Fibroblast of mammary gland (primary cell): ENCODE results near the gene CHD9NB.

Experiments
- DNase-seq: peaks from one replicate; pipeline ENCODE4 v3.0.0-alpha.2; 2010; ENCODE audit warnings: low read depth
- H3K4me3 ChIP-seq: 2 replicates; pipeline ENCODE4 v1.5.1; 2011; ENCODE audit warnings: low read depth, mild to moderate bottlenecking, low read length, moderate library complexity; ENCODE audit not compliant: control insufficient read depth
- TF ChIP-seq, protein P1 (sequence below): conservative IDR thresholded peaks from 2 replicates; pipeline ENCODE4 v1.5.1; 2011; ENCODE audit warnings: low read depth, low read length, inconsistent platforms; ENCODE audit not compliant: control insufficient read depth, insufficient read depth

Gene CHD9NB

DNA sequence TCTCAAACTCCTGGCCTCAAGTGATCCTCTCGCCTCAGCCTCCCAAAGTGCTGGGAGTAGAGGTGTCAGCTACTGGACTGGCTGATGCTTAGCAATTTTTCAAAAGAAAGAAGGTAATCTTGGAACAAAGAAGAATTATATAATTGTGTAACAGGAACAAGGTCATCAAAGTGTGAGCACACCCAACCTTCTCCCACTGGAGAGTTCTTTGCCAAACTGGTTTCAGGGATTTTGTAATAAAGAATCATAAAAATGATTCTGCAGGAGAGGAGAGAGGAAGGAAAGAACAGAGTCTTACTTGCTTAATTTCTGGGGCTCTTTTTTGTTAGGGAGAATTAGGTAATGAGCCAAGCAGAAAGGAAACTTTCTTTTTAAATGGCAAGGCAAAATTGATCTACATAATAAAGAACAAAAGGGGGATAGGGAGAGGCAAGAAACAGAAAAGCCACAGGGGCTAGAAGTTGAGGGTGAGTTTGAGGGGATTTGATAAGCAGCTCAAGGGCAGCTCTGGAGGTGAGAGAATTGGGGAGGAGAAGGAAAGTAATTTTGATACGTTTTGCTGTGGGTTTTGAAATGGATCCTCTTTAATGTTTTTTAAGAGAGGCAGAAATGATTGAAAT lies 21.3 kb downstream of the CHD9NB start:
- no peak overlapping the region for H3K4me3 ChIP-seq
- TF ChIP-seq, protein P1, sequence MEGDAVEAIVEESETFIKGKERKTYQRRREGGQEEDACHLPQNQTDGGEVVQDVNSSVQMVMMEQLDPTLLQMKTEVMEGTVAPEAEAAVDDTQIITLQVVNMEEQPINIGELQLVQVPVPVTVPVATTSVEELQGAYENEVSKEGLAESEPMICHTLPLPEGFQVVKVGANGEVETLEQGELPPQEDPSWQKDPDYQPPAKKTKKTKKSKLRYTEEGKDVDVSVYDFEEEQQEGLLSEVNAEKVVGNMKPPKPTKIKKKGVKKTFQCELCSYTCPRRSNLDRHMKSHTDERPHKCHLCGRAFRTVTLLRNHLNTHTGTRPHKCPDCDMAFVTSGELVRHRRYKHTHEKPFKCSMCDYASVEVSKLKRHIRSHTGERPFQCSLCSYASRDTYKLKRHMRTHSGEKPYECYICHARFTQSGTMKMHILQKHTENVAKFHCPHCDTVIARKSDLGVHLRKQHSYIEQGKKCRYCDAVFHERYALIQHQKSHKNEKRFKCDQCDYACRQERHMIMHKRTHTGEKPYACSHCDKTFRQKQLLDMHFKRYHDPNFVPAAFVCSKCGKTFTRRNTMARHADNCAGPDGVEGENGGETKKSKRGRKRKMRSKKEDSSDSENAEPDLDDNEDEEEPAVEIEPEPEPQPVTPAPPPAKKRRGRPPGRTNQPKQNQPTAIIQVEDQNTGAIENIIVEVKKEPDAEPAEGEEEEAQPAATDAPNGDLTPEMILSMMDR: no peak
- DNase-seq: no peak

DNA sequence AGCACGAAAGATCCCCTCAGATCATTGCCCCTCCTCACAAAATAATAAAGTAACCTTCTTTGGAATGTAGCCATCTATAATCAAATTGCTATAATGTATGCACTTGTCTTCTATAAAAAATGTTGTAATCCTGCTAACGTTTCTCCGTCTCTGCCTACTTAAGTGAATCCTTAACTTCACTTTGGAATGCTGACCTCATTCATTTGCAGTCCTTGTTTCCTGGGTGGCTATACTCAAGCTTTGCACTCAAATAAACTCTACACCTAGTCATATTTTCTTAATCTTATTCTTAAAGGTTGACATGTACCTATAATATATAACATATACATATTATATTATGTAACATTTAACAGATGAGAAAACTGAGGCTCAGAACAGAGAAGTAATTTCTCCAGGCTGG lies 22.7 kb downstream of the CHD9NB start:
- no peak overlapping the region for H3K4me3 ChIP-seq
- TF ChIP-seq, protein P1: no peak
- no peak for DNase-seq

DNA sequence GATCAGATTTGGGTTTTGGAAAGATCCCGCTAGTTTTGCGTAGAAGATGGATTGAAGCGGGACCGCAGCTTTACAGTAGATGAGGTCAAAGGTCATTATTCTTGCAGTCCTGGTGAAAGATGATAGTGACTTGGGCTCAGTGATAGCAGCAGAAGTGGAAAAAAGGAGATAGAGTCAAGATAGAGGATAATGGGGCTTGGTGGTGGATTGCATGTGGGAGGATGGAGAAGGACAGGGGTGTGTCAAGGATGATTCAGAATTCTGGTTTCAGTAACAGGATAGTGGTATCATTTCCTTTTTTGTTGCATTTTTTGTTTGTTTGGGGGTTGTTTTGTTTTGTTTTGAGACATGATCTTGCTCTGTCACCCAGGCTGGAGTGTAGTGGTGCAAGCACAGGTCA lies 28.7 kb downstream of the CHD9NB start:
- TF ChIP-seq, protein P1: no peak
- no peak overlapping the region for H3K4me3 ChIP-seq
- no peak for DNase-seq

DNA sequence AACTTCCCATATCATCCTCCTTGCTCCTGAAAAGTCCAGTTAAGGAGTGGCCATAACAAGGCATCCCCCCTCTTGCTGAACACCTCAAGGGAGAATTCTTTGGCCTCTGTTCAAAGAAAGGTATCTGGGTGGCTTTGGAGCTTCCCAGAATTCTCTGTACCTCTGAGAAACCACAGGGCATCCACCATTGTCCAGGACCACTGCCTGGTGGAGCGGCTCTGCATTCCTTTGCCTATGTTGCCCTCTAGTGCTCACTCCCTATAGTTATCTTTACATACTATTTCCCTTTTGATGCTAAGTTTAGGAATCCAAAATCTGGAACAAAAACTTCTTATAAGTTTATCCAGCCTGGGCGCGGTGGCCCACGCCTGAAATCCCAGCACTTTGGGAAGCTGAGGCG lies 30.3 kb downstream of the CHD9NB start:
- H3K4me3 ChIP-seq: no peak overlapping the region

DNA sequence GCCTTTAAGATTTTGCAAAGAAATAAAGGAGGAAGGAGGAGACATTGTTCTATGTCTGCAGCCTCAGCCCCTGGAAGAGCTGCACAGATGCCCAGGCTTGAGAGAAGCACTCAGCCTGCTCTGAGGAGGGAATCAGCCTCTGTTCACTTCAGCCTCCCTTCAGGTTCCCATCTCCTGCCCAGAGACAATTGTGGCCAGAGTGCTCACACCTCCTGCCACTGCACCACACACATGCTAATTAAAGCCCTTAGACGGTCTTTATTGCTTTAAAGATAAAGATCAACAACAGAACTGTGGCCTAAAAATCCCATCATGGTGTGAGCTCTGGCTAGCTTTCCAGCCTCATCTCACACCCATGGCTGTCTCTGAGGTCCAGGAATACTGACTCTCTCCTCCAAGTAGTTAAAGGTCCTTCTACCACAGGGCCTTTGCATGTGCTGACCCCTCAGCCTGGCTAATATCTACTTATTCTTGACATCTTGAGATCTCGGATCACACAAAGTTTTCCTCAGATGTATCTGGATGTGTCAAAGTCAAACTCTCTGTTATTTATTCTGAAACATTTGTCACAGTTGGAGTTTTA lies 33.8 kb downstream of the CHD9NB start:
- no peak for DNase-seq
- no peak overlapping the region for H3K4me3 ChIP-seq
- TF ChIP-seq, protein P1: no peak

More for the DNA sequence above, 30.3 kb downstream of the CHD9NB start:
- peak; percentile 52 for DNase-seq
- TF ChIP-seq, protein P1: peak; percentile 62

DNA sequence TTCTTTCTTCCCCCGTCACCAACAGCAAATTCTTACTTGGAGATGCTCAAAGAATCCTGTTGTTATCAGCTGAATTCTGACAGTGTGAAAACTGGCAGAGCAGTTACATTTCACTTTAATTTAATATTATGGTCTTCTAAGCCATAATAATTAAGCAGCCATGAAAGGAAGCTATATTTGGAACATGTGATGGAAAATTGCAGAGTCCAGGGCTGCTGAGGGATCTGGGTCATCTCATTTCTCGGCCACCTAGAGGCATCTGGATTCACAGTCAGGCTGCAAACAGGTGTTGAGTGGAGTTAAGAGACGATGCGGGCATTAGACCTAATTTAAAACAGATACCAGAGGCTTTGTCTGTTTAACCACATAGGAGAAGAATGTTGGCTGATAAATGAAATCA lies 38.4 kb downstream of the CHD9NB start:
- H3K4me3 ChIP-seq: no peak overlapping the region
- DNase-seq: no peak
- TF ChIP-seq, protein P1: no peak
